GM21447 (cell line): ENCODE data around the gene TTC21A.

Experiments used
- ATAC-seq: cut with Tn5 transposase; IDR thresholded peaks from one replicate; pipeline ENCODE4 v1.9.1; 2021; ENCODE audit not compliant: unreplicated experiment

Gene TTC21A

GRCh38 chr3:39136533-39137434 is 29.3 kb downstream of the TTC21A start:
- ATAC-seq: no peak

- no peak for ATAC-seq
Measured at GRCh38 chr3:39137435-39137936, 30.0 kb downstream of the TTC21A start.

DNA sequence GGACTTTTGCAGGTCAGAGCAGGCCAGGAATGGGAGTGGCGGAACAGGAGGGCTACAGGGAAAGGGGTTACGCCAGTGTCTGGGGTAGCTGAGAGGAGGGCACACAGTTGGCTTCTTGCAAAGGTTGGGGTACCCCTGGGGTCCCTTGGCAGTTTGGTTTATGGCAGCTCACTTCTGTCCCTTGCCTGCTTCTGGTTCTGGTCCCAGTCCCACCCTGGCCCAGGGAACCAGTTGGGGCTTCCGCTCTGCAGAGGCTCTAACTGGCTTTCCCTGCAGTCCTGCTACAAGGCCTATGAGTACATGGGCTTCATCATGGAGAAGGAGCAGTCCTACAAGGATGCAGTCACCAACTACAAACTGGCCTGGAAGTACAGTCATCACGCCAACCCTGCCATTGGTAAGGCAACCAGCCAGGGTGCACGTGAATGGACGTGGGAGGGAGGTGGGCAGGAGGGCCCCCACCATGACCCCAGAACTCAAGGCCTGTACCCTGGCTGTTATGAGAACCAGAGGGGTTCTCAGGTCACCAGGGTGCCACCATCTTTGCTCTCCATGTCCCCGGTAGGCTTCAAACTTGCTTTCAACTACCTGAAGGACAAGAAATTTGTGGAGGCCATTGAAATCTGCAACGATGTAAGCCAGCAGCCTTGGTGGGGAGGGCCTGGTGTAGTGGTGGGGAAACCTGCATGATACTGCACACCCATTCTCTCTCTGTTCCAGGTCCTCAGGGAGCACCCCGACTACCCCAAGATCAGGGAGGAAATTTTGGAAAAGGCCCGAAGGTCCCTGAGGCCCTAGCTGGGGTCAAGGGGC is 30.7 kb downstream of the TTC21A start:
- ATAC-seq: no peak

- ATAC-seq: no peak
Measured at GRCh38 chr3:39138804-39139415, 31.4 kb downstream of the TTC21A start.

GRCh38 chr3:39139442-39139841 is 32.0 kb downstream of the TTC21A start:
- no peak for ATAC-seq

- no peak for ATAC-seq
Measured at GRCh38 chr3:39140341-39140971, 33.0 kb downstream of the TTC21A start.

DNA sequence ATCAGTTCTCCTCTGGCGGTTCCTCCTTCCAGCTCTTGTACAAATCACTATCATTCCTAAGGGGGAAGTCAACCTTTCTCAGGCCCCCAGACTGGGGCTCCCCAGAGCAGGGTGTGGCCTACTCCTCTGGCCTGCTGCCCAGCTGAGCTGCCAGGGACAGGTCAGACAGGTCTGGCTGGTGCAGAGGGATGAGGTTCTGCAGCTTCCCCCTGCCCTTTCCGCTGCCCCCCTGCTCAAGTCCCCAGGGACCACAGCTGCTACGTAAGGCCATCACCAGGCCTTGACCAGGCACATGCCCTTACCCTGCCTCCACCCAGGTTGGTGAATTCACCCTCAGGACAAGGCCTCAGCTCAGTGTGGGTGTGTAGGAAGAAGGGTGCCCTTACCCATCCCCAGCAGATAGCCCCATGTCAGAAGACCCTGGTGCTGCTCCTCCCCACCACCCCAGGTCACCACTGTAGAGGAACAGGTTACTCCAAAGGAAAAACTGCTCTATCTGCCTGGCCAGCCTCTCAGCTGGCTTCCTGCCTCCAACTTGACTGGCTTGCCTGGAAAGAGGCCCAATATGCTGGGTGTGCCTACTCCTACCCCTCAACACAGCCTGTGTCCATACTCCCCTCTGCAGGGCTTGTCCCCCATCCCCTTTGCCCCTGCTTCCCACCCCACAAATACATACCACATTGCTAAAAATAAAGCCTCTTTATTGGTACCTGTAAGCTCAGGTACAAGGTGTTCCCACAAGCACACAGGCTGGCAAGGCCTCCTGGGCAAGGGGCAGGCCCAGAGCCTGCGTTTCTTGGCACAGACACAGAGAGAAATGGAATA is 33.9 kb downstream of the TTC21A start:
- no peak for ATAC-seq

- ATAC-seq: no peak
Measured at GRCh38 chr3:39142067-39142466, 34.6 kb downstream of the TTC21A start.

- ATAC-seq: no peak
Measured at GRCh38 chr3:39143051-39143885, 35.8 kb downstream of the TTC21A start.

- no peak for ATAC-seq
Measured at GRCh38 chr3:39144095-39144747, 36.7 kb downstream of the TTC21A start.

DNA sequence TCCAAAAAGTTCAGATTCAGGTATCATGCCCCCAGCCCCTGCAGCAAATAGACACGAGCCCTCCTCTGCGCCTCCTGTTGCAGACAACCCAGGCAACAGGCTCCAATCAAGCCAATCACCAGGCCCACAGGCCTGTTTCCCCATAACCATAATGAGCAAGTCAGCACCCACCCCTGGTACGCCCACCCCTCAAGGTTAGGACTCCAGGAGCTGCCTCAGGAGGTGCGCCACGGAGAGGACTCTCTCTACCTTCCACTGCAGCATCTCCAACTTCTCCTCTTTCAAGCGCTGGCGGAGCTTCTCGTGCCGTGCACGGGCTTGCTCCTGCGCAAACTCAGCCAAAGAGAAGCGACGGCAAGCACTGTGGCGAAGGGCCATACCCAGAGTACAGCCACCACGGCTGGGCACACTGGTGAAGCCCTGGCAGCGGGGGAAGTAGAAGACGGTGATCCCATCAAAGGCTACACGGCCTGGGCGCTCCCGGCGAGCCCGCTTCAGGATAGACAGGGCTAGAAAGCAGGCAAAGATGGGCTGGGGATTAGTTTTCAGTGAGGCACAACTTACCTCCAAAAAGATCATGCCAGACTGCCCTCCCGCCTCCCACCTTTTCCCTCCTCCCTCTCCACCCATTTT is 37.4 kb downstream of the TTC21A start:
- no peak for ATAC-seq

DNA sequence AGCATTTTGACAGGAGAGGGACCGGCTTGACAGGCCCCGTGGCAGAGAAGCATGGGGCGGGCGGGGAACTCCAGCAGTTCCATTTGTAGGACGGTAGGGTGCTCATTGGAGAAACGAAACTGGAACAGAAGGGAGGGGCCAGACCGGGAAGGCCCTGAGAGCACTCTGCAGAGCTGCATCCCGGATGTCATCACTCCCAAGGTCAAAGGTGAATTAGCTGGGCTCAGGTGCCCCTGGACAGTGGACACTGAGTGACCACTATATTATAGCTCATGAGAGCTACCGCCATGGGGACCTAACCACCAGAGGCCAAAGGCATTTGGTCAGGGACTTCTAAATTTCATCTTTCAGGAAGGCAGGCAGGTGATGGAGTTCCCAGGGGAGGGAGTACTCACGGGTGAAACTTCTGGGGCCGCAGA is 38.6 kb downstream of the TTC21A start:
- no peak for ATAC-seq

GRCh38 chr3:39146611-39147591 is 39.4 kb downstream of the TTC21A start:
- ATAC-seq: no peak

GRCh38 chr3:39147711-39148434 is 40.4 kb downstream of the TTC21A start:
- ATAC-seq: peak; percentile 27

- ATAC-seq: no peak
Measured at GRCh38 chr3:39148435-39149058, 41.1 kb downstream of the TTC21A start.

GRCh38 chr3:39149059-39149455 is 41.6 kb downstream of the TTC21A start:
- ATAC-seq: no peak
